HepG2 (cell line): ENCODE results near the gene PATL2. TPM values are rescaled to one million over a fixed set of nuclear protein-coding genes. Genes with fewer than 3 reads are reported as not detected.

Experiments
- ATRX ChIP-seq: sonication (generic); formaldehyde crosslinking; IDR thresholded peaks from 2 replicates; pipeline ENCODE4 v1.4.0; 2020; ENCODE audit warnings: missing genetic modification reagents, borderline replicate concordance
- DRAP1 ChIP-seq: IDR thresholded peaks from 2 replicates; pipeline ENCODE4 v1.6.1; 2016; ENCODE audit warnings: missing genetic modification reagents, missing compliant biosample characterization
- HIC2 ChIP-seq: sonication (generic); formaldehyde crosslinking; IDR thresholded peaks from 2 replicates; pipeline ENCODE4 v1.9.0; 2022; ENCODE audit warnings: low read depth, missing genetic modification reagents
- HOXD1 ChIP-seq: sonication (generic); formaldehyde crosslinking; IDR thresholded peaks from 2 replicates; pipeline ENCODE4 v1.5.0; 2020; ENCODE audit warnings: missing genetic modification reagents
- KLF11 ChIP-seq: IDR thresholded peaks from 2 replicates; pipeline ENCODE4 v1.6.1; 2016; ENCODE audit warnings: missing compliant biosample characterization
- MEF2D ChIP-seq: sonication (generic); formaldehyde crosslinking; IDR thresholded peaks from 2 replicates; pipeline ENCODE4 v1.5.1; 2020; ENCODE audit warnings: mild to moderate bottlenecking, missing genetic modification reagents
- NFE2L1 ChIP-seq: sonication (generic); formaldehyde crosslinking; IDR thresholded peaks from 2 replicates; pipeline ENCODE4 v1.4.0; 2020; ENCODE audit warnings: missing genetic modification reagents, mild to moderate bottlenecking, borderline replicate concordance
- NR2F1 ChIP-seq, 2 experiments: fragments of 450-650 bp in 1 of 2; formaldehyde crosslinking in 1 of 2; IDR thresholded peaks; 2 replicates each; pipeline versions ENCODE4 v1.5.0 to v1.6.1; 2016 to 2020; ENCODE audit warnings: mild to moderate bottlenecking in 1 of 2, missing compliant biosample characterization in 1 of 2, missing genetic modification reagents in 1 of 2, moderate library complexity in 1 of 2
- PHF20 ChIP-seq: sonication (generic); formaldehyde crosslinking; IDR thresholded peaks from 2 replicates; pipeline ENCODE4 v1.5.0; 2020; ENCODE audit warnings: mild to moderate bottlenecking, missing genetic modification reagents
- SALL1 ChIP-seq: sonication (generic); formaldehyde crosslinking; IDR thresholded peaks from 2 replicates; pipeline ENCODE4 v1.8.0; 2022; ENCODE audit warnings: mild to moderate bottlenecking, missing genetic modification reagents
- SMARCE1 ChIP-seq: fragments of 450-650 bp; IDR thresholded peaks from 2 replicates; pipeline ENCODE4 v1.6.1; 2017; ENCODE audit warnings: borderline replicate concordance
- SP2 ChIP-seq: sonication (generic); formaldehyde crosslinking; IDR thresholded peaks from 2 replicates; pipeline ENCODE4 v1.5.1; 2020; ENCODE audit warnings: mild to moderate bottlenecking, missing genetic modification reagents
- SRSF9 ChIP-seq: fragments of 200-400 bp; formaldehyde crosslinking; IDR thresholded peaks from 2 replicates; pipeline ENCODE4 v1.6.1; 2018; ENCODE audit warnings: borderline replicate concordance, mild to moderate bottlenecking, low read depth, low read length; ENCODE audit not compliant: insufficient read depth, poor library complexity, severe bottlenecking
- TRIM24 ChIP-seq: sonication (generic); formaldehyde crosslinking; IDR thresholded peaks from 2 replicates; pipeline ENCODE4 v1.8.0; 2022; ENCODE audit warnings: mild to moderate bottlenecking, missing genetic modification reagents
- YEATS4 ChIP-seq: sonication (generic); formaldehyde crosslinking; IDR thresholded peaks from 2 replicates; pipeline ENCODE4 v1.4.0; 2020; ENCODE audit warnings: missing genetic modification reagents, borderline replicate concordance
- ZBTB34 ChIP-seq: sonication (generic); formaldehyde crosslinking; IDR thresholded peaks from 2 replicates; pipeline ENCODE4 v1.8.0; 2022; ENCODE audit warnings: mild to moderate bottlenecking, missing genetic modification reagents
- ZBTB49 ChIP-seq: sonication (generic); formaldehyde crosslinking; IDR thresholded peaks from 2 replicates; pipeline ENCODE4 v1.4.0; 2020; ENCODE audit warnings: missing genetic modification reagents, borderline replicate concordance
- ZNF224 ChIP-seq: sonication (generic); formaldehyde crosslinking; IDR thresholded peaks from 2 replicates; pipeline ENCODE4 v1.5.0; 2020; ENCODE audit warnings: mild to moderate bottlenecking, missing genetic modification reagents
- ZNF770 ChIP-seq: sonication (generic); formaldehyde crosslinking; IDR thresholded peaks from 2 replicates; pipeline ENCODE4 v1.5.0; 2020; ENCODE audit warnings: mild to moderate bottlenecking, missing genetic modification reagents
- ZSCAN20 ChIP-seq: sonication (generic); formaldehyde crosslinking; IDR thresholded peaks from 2 replicates; pipeline ENCODE4 v1.4.0; 2020; ENCODE audit warnings: missing genetic modification reagents, mild to moderate bottlenecking, borderline replicate concordance
- ZSCAN25 ChIP-seq: sonication (generic); formaldehyde crosslinking; IDR thresholded peaks from 2 replicates; pipeline ENCODE4 v1.8.0; 2022; ENCODE audit warnings: mild to moderate bottlenecking, missing genetic modification reagents
- polyA plus RNA-seq, 8 experiments: library from polyadenylated mRNA; depleted of rRNA in 3 of 8; stranded (reverse) in 7 of 8; unstranded in 1 of 8; fragments of >200 nt; fragmentation: Illumina TruSeq in 4 of 8; extraction: Trizol in 4 of 8; gene quantifications; 2 replicates each; pipeline versions ENCODE4 v1.2.1 to v1.2.3, GENCODE V29; 2011 to 2016; ENCODE audit warnings: low read depth in 4 of 8, missing spikeins in 1 of 8, mixed read lengths in 1 of 8; ENCODE audit not compliant: insufficient read depth in 1 of 8
- total RNA-seq, 5 experiments: library from RNA; depleted of rRNA; stranded (reverse); fragments of >200 nt; fragmentation: Illumina TruSeq; extraction: Trizol; gene quantifications; 2 replicates each; pipeline ENCODE4 v1.2.3, GENCODE V29; 2016; ENCODE audit warnings: low read depth in 1 of 5

PATL2 gene
- total and polyA plus RNA-seq, 2 of the 13 experiments (the other 11 are each of a cell fraction or from before 2014, with no cell fraction given) = 0.15 to 0.53 TPM

GRCh38 chr15:44726568-44727484, 15.7 kb upstream of the PATL2 start (continued):
- TF ChIP-seq ZBTB49 (CRISPR knock-in tag) = no peak
- TF ChIP-seq PHF20 (CRISPR knock-in tag) = no peak
- TF ChIP-seq TRIM24 (CRISPR knock-in tag) = no peak
- TF ChIP-seq NFE2L1 (CRISPR knock-in tag) = no peak
- no peak for TF ChIP-seq SMARCE1
- peak; percentile 85 for TF ChIP-seq DRAP1 (CRISPR knock-in tag)
- TF ChIP-seq ZSCAN20 (CRISPR knock-in tag) = no peak
- TF ChIP-seq ATRX (CRISPR knock-in tag) = no peak
- TF ChIP-seq ZNF224 (CRISPR knock-in tag) = no peak
- TF ChIP-seq HIC2 (CRISPR knock-in tag) = no peak
- TF ChIP-seq ZNF770 = no peak
- peak; percentile 42 for TF ChIP-seq SALL1 (CRISPR knock-in tag)
- TF ChIP-seq HOXD1 = no peak
- TF ChIP-seq NR2F1 (CRISPR knock-in tag; IDR thresholded peaks at IDR 0.05) = no peak
- TF ChIP-seq YEATS4 = 0 out of 2 replicates have a peak, but pooled peaks have one; percentile 33
- 0 out of 2 replicates have a peak, but pooled peaks have one; percentile 16 for TF ChIP-seq KLF11
- no peak for TF ChIP-seq ZBTB34
- TF ChIP-seq MEF2D (CRISPR knock-in tag) = 0 out of 2 replicates have a peak, but pooled peaks have one; percentile 47
- TF ChIP-seq ZSCAN25 (CRISPR knock-in tag) = no peak
- TF ChIP-seq SP2 (CRISPR knock-in tag) = no peak
- TF ChIP-seq SRSF9 = no peak
